Ectodermal cell (in vitro differentiated cells): ENCODE data around the gene TYROBP.
"Not testable (repeated sequence)": the region's sequence is repeated elsewhere in the genome, so short reads cannot be mapped to it uniquely, and the experiment has no call there.

ENCODE experiments used
- H3K27ac ChIP-seq: 2 replicates; pipeline ENCODE4 v1.7.0; 2013; ENCODE audit warnings: mild to moderate bottlenecking, low read depth, low read length; ENCODE audit not compliant: insufficient read depth, poor library complexity, severe bottlenecking
- H3K27me3 ChIP-seq: 2 replicates; pipeline ENCODE4 v1.7.0; 2013; ENCODE audit warnings: mild to moderate bottlenecking, low read length; ENCODE audit not compliant: insufficient read depth, control insufficient read depth, poor library complexity, severe bottlenecking
- H3K36me3 ChIP-seq: one replicate; pipeline ENCODE4 v1.7.0; 2013; ENCODE audit warnings: low read length; ENCODE audit not compliant: control insufficient read depth, insufficient read depth
- H3K4me1 ChIP-seq: one replicate; pipeline ENCODE4 v1.7.0; 2013; ENCODE audit warnings: low read length; ENCODE audit not compliant: control insufficient read depth, insufficient read depth
- H3K4me3 ChIP-seq: 2 replicates; pipeline ENCODE4 v1.7.0; 2013; ENCODE audit warnings: low read depth, low read length, control low read depth; ENCODE audit not compliant: insufficient read depth
- H3K9me3 ChIP-seq: 2 replicates; pipeline ENCODE4 v1.7.0; 2013; ENCODE audit warnings: mild to moderate bottlenecking, low read length, moderate library complexity; ENCODE audit not compliant: control insufficient read depth
- WGBS, 2 experiments: methylation state at CpG; one replicate each; pipeline ENCODE4 v1.1.7; 2013; ENCODE audit warnings: missing lambda C conversion rate in 2 of 2; 5-methylcytosine and 5-hydroxymethylcytosine counted together

TYROBP gene

GRCh38 chr19:35901055-35901644 is 6.9 kb downstream of the TYROBP start:
- Histone ChIP-seq H3K4me3 (peak overlapping the region; percentile 87), H3K36me3 (peaks cover 4% of the 10 kb centered on the region), H3K9me3 (no peaks in the 10 kb centered on the region), H3K4me1 (peaks cover 4% of the 10 kb centered on the region), H3K27ac (no peak overlapping the region), H3K27me3 (peaks cover 29% of the 10 kb centered on the region)
- WGBS, 2 experiments = 78 to 79% methylated on average over 2 of the region's 2 CpGs

DNA sequence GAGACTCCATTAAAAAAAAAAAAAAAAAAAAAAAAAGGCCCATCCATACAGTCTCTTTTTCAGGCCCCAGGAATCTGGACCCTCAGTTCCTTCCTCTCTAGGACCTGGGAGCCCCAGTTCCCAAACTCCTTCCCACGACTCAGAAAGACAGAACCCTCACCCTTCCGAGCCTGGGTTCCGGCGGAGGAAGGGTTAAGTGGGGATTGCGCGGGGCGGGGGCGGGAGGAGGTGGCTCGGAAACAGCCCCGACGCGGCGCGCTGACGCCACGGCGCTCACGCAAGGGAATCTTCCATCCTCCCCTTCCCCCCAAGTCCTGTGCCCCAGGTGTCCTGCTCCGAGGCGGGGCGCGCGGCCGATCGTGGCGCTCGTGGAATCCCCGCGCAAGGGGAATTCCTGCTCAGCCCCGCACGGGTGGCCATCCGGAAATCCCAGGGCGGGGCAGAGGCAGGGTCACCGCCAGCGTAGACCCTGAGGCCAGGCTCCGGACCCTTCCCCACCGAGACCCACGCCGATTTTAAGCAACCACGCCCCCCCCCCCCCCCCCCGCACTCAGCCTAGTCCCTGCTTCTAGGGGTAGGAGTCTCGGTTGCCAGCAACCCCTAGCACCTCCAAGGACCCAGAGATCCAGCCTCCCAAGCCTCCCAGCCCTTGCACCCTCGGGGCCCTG is 8.4 kb downstream of the TYROBP start:
- Histone ChIP-seq H3K36me3 (peaks cover 4% of the 10 kb centered on the region), H3K27me3 (peaks cover 29% of the 10 kb centered on the region), H3K27ac (no peak overlapping the region), H3K9me3 (no peaks in the 10 kb centered on the region), H3K4me1 (peaks cover 4% of the 10 kb centered on the region), H3K4me3 (peak overlapping the region; percentile 87)
- WGBS, 2 experiments = 0% methylated on average over 40 to 42 of the region's 43 CpGs

DNA sequence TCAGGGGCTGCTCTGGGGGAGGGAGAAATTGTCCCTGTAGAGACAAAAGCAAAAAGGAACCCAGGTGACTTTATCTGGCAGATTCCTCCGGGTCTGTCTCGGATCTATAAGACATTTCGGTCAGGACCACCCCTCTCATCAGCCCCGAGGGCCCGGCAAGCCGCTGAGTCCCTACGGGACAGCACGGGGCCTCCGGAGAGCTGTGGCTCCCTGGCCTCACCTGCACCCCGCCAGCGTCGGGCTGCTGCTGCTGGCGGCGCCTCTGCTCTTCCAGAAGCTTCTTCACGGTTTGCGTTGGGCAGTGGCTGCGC is 9.6 kb downstream of the TYROBP start:
- H3K9me3 ChIP-seq = no peaks in the 10 kb centered on the region
- peaks cover 4% of the 10 kb centered on the region for H3K4me1 ChIP-seq
- WGBS, 2 experiments = 35 to 37% methylated on average over 17 of the region's 17 CpGs
- peaks cover 29% of the 10 kb centered on the region for H3K27me3 ChIP-seq
- peaks cover 4% of the 10 kb centered on the region for H3K36me3 ChIP-seq
- H3K27ac ChIP-seq = no peak overlapping the region
- H3K4me3 ChIP-seq = peak overlapping the region; percentile 87

GRCh38 chr19:35897706-35898451 is 10.2 kb downstream of the TYROBP start:
- no peak overlapping the region for H3K4me3 ChIP-seq
- H3K36me3 ChIP-seq = peaks cover 4% of the 10 kb centered on the region
- peaks cover 28% of the 10 kb centered on the region for H3K27me3 ChIP-seq
- 93 to 94% methylated on average over 13 of the region's 13 CpGs for WGBS, 2 experiments
- no peaks in the 10 kb centered on the region for H3K9me3 ChIP-seq
- peaks cover 4% of the 10 kb centered on the region for H3K4me1 ChIP-seq
- H3K27ac ChIP-seq = no peak overlapping the region

DNA sequence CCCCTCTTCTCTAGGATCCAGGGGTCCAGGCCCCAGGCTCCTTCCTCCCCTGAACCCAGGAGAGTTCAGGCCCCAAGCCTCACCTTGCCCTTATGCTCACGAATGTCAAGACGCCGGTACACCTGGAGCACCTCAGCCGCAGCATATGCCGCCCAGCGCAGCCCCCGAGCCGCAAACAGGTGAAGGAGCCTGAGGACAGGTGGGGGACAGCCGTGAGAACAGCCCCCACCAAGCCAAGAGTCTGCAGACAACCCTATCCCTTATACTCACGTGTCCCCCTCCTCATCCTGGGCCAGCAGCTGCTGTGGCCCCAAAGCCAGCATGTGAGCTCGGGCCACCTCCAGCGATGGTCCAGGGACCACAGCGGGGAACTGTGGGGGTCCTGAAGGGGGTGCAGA is 11.5 kb downstream of the TYROBP start:
- Histone ChIP-seq H3K4me1 (peaks cover 4% of the 10 kb centered on the region), H3K9me3 (no peaks in the 10 kb centered on the region), H3K36me3 (peaks cover 4% of the 10 kb centered on the region), H3K27me3 (peaks cover 16% of the 10 kb centered on the region), H3K4me3 (no peak overlapping the region), H3K27ac (no peak overlapping the region)
- 93 to 96% methylated on average over 13 of the region's 13 CpGs for WGBS, 2 experiments

DNA sequence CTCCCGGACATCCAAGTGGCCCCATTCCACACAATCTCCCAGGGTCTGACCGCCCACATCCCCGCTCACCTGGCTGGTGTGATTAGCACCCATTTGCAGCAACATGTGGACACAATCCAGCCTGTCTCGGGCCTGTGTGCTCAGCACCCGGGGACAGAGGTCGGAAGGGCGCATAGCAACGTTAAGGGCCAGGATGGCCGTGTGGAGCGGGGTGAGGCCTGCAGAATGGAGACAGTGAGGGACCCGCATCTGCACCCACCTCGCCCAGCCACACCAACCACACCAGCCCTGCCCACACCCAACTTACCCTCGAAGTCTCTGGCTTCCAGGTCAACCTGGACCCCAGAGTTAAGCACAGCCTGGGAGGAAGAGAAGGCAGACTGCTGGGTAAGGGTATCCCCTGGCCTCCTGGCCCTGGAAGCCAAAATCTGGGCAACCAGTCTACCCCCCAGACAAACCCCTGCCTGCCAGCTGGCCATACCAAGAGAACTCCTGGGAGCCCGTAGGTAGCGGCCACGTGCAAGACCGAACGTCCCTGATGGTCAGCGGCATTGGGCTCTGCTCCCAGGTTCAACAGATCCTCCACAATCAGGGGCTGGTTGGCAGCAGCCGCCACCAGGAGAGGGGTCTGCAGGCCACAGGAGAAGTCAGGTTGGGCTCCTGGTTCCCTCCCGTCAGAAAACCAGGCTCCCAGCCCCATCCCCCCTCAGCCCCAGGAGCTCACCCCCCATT is 12.0 kb downstream of the TYROBP start:
- H3K9me3 ChIP-seq = no peaks in the 10 kb centered on the region
- H3K36me3 ChIP-seq = peaks cover 4% of the 10 kb centered on the region
- 96% methylated on average over 21 of the region's 21 CpGs for WGBS, 2 experiments

GRCh38 chr19:35894342-35894741 is 13.8 kb downstream of the TYROBP start:
- WGBS, 2 experiments = 93 to 99% methylated on average over 2 of the region's 2 CpGs
- Histone ChIP-seq H3K36me3 (peaks cover 11% of the 10 kb centered on the region), H3K9me3 (no peaks in the 10 kb centered on the region), H3K4me1 (peaks cover 4% of the 10 kb centered on the region), H3K27ac (no peak overlapping the region), H3K4me3 (no peak overlapping the region), H3K27me3 (peaks cover 8% of the 10 kb centered on the region)

More for the DNA sequence above, 12.0 kb downstream of the TYROBP start:
- Histone ChIP-seq H3K27me3 (peaks cover 10% of the 10 kb centered on the region), H3K27ac (no peak overlapping the region), H3K4me1 (peaks cover 4% of the 10 kb centered on the region), H3K4me3 (no peak overlapping the region)

GRCh38 chr19:35891819-35892218 is 16.3 kb downstream of the TYROBP start:
- not testable (repeated sequence) for H3K9me3 ChIP-seq, H3K4me1 ChIP-seq, H3K27ac ChIP-seq, H3K27me3 ChIP-seq, H3K4me3 ChIP-seq
- H3K36me3 ChIP-seq = peaks cover 13% of the 10 kb centered on the region
- WGBS, 2 experiments = 90 to 92% methylated on average over 3 of the region's 3 CpGs

- 92 to 94% methylated on average over 13 of the region's 13 CpGs for WGBS, 2 experiments
These were observed 17.9 kb downstream of the TYROBP start for GRCh38 chr19:35890113-35890650.

More at GRCh38 chr19:35890113-35890650, 17.9 kb downstream of the TYROBP start:
- Histone ChIP-seq H3K4me3 (no peak overlapping the region), H3K27me3 (no peaks in the 10 kb centered on the region), H3K27ac (no peak overlapping the region), H3K4me1 (no peaks in the 10 kb centered on the region), H3K36me3 (peaks cover 13% of the 10 kb centered on the region), H3K9me3 (no peaks in the 10 kb centered on the region)
